Thyroid gland (tissue), 4 donors: ENCODE data around the gene AGFG2. TPM values are rescaled to one million over a fixed set of nuclear protein-coding genes. Genes with fewer than 3 reads are reported as not detected.

Source experiments
- DNase-seq, 2 donors: peaks; one replicate each; pipeline ENCODE4 v3.0.0-alpha.2; 2019
- H3K27ac ChIP-seq, 3 donors: fragments of 200-600 bp; sonication (generic); 1 replicate in 2 of 3; 2 replicates in 1 of 3; pipeline ENCODE4 v1.5.1; 2016 to 2019; ENCODE audit warnings: mild to moderate bottlenecking in 1 of 3, moderate library complexity in 1 of 3
- H3K27me3 ChIP-seq: fragments of 200-600 bp; sonication (generic); one replicate; pipeline ENCODE4 v1.5.1; 2019
- H3K36me3 ChIP-seq, 2 donors: fragments of 200-600 bp; sonication (generic); one replicate each; pipeline ENCODE4 v1.5.1; 2016 to 2019
- H3K4me1 ChIP-seq, 2 donors: fragments of 200-600 bp; sonication (generic); one replicate each; pipeline ENCODE4 v1.5.1; 2017 to 2019
- H3K4me3 ChIP-seq, 3 donors: fragments of 200-600 bp; sonication (generic); replicated peaks in 1 of 3; 1 replicate in 2 of 3; 2 replicates in 1 of 3; pipeline ENCODE4 v1.5.1; 2016; ENCODE audit warnings: mild to moderate bottlenecking in 1 of 3
- H3K9me3 ChIP-seq: fragments of 200-600 bp; sonication (generic); one replicate; pipeline ENCODE4 v1.5.1; 2017
- CTCF ChIP-seq, 6 experiments: fragments of 200-600 bp in 3 of 6; fragments of 450-650 bp in 3 of 6; sonication (generic) in 3 of 6; IDR thresholded peaks; one replicate each; pipeline ENCODE4 v1.5.1; 2016 to 2019; ENCODE audit warnings: antibody characterized with exemption in 6 of 6, mild to moderate bottlenecking in 2 of 6, inconsistent platforms in 1 of 6, moderate library complexity in 1 of 6
- POLR2A ChIP-seq, 2 donors: fragments of 450-650 bp; IDR thresholded peaks; one replicate each; pipeline ENCODE4 v1.6.1; 2017; ENCODE audit warnings: antibody characterized with exemption in 2 of 2, mild to moderate bottlenecking in 2 of 2, moderate library complexity in 1 of 2
- WGBS, 2 donors: methylation state at CpG; one replicate each; pipeline ENCODE4 v1.1.5; 2017; 5-methylcytosine and 5-hydroxymethylcytosine counted together
- intact Hi-C: fragments of 100-400 bp; cut with DNase I; formaldehyde crosslinking; loops from one replicate; pipeline ENCODE4 v1.15.1; 2023
- total RNA-seq, 4 donors: library from RNA; depleted of rRNA; stranded (reverse); fragments of >200 nt; gene quantifications; one replicate each; pipeline ENCODE4 v1.2.3, GENCODE V29; 2016

The AGFG2 gene
- total RNA-seq, 4 donors from 2014 or later = 26.1 to 34.6 (median 28.0) TPM

- Histone ChIP-seq H3K27ac (peak overlapping the region; percentile 97 to 98 (median 98)), H3K4me1 (peaks cover 36 to 37% of the 10 kb centered on the region in 2 donors), H3K27me3 (no peaks in the 10 kb centered on the region), H3K36me3 (peaks cover 21 to 26% of the 10 kb centered on the region in 2 donors), H3K4me3 (peak overlapping the region in 1 of 3 donors; percentile 96), H3K9me3 (no peaks in the 10 kb centered on the region)
- peak in 1 of 2 donors; percentile 55 for DNase-seq
- 35% methylated on average over 15 of the region's 15 CpGs for WGBS, 2 donors
- TF ChIP-seq CTCF (IDR thresholded peaks at IDR 0.05) (no peak), POLR2A (IDR thresholded peaks at IDR 0.05) (no peak)
- intact Hi-C loops = no loop called here
Observed at GRCh38 chr7:100584054-100584682, 45.2 kb downstream of the AGFG2 start.

GRCh38 chr7:100584683-100585510 lies 45.9 kb downstream of the AGFG2 start:
- WGBS, 2 donors = 2% methylated on average over 18 to 20 of the region's 20 CpGs
- peaks cover 36 to 37% of the 10 kb centered on the region in 2 donors for H3K4me1 ChIP-seq

GRCh38 chr7:100585511-100586265 lies 46.7 kb downstream of the AGFG2 start, which contains the start of gene LRCH4:
LRCH4 (minus strand) TSS chr7:100586129; CDS start chr7:100586100, 29 bp downstream.
- Histone ChIP-seq H3K9me3 (no peaks in the 10 kb centered on the region), H3K4me1 (peaks cover 36 to 37% of the 10 kb centered on the region in 2 donors), H3K27ac (peak within 1 kb of the TSS; percentile 97 to 98 (median 98)), H3K36me3 (peaks cover 14% of the 10 kb centered on the region in 2 donors), H3K27me3 (no peaks in the 10 kb centered on the region), H3K4me3 (peak within 1 kb of the TSS; percentile 63 to 96 (median 68))
- peak; percentile 73 to 77 for DNase-seq
- 1% methylated on average over 31 to 39 of the region's 61 CpGs for WGBS, 2 donors
- TF ChIP-seq CTCF (IDR thresholded peaks at IDR 0.05) (peak in 1 of 6 experiments; percentile 17), POLR2A (IDR thresholded peaks at IDR 0.05) (peak; percentile 94 to 95)
- intact Hi-C loops = no loop called here

More at GRCh38 chr7:100584683-100585510, 45.9 kb downstream of the AGFG2 start:
- intact Hi-C loops = no loop called here
- Histone ChIP-seq H3K27ac (peak overlapping the region; percentile 97 to 98 (median 98)), H3K4me3 (peak overlapping the region; percentile 46 to 96 (median 68)), H3K27me3 (no peaks in the 10 kb centered on the region), H3K9me3 (no peaks in the 10 kb centered on the region), H3K36me3 (peaks cover 16 to 22% of the 10 kb centered on the region in 2 donors)
- peak; percentile 86 to 88 for DNase-seq
- TF ChIP-seq POLR2A (IDR thresholded peaks at IDR 0.05) (no peak), CTCF (IDR thresholded peaks at IDR 0.05) (no peak)

GRCh38 chr7:100586266-100587025 lies 47.4 kb downstream of the AGFG2 start, which contains the start of gene FBXO24:
FBXO24 (plus strand) TSS chr7:100586328; CDS start chr7:100586626, 298 bp downstream.
- H3K36me3 ChIP-seq = peaks cover 6% of the 10 kb centered on the region in 2 donors
- TF ChIP-seq POLR2A (IDR thresholded peaks at IDR 0.05) = peak in 1 of 2 donors; percentile 56
- no peak for TF ChIP-seq CTCF (IDR thresholded peaks at IDR 0.05)
- H3K9me3 ChIP-seq = no peaks in the 10 kb centered on the region
- intact Hi-C loops = no loop called here
- H3K27ac ChIP-seq = peak within 1 kb of the TSS; percentile 97 to 98 (median 98)
- WGBS, 2 donors = 1% methylated on average over 30 to 32 of the region's 53 CpGs
- H3K4me1 ChIP-seq = peaks cover 36 to 37% of the 10 kb centered on the region in 2 donors
- no peaks in the 10 kb centered on the region for H3K27me3 ChIP-seq
- H3K4me3 ChIP-seq = peak within 1 kb of the TSS; percentile 63 to 96 (median 68)
- DNase-seq = peak; percentile 100
